Measurements from ENCODE around the gene ERI3. TPM values are rescaled to one million over a fixed set of nuclear protein-coding genes. Genes with fewer than 3 reads are reported as not detected.

The ERI3 gene
- total and polyA plus RNA-seq, 9 of the 15 experiments (the other 6 are each of a cell fraction or from before 2014, with no cell fraction given) = 47.8 to 93.4 (median 67.2) TPM

- TF ChIP-seq SFPQ (IDR thresholded peaks at IDR 0.05; ENCODE audit: low read depth, low read length) = no peak
- 0 out of 2 replicates have a peak, but pooled peaks have one; percentile 13 for TF ChIP-seq RFX7 (CRISPR knock-in tag; IDR thresholded peaks at IDR 0.05)
- TF ChIP-seq FOXA3 (CRISPR knock-in tag; conservative IDR thresholded peaks at IDR 0.05 in 1 of 2, IDR thresholded peaks at IDR 0.05 in 1 of 2) = peak; percentile 94 to 95
- no peak for TF ChIP-seq USF2 (CRISPR knock-in tag; IDR thresholded peaks at IDR 0.05)
- TF ChIP-seq, protein P1, sequence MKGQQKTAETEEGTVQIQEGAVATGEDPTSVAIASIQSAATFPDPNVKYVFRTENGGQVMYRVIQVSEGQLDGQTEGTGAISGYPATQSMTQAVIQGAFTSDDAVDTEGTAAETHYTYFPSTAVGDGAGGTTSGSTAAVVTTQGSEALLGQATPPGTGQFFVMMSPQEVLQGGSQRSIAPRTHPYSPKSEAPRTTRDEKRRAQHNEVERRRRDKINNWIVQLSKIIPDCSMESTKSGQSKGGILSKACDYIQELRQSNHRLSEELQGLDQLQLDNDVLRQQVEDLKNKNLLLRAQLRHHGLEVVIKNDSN (CRISPR knock-in tag; IDR thresholded peaks at IDR 0.05) = peak; percentile 64
- no peak for TF ChIP-seq HDAC8 (tag; IDR thresholded peaks at IDR 0.05)
- TF ChIP-seq SREBF1 (IDR thresholded peaks at IDR 0.05; ENCODE audit: borderline replicate concordance, low read depth, low read length) = no peak
- TF ChIP-seq, protein P2, sequence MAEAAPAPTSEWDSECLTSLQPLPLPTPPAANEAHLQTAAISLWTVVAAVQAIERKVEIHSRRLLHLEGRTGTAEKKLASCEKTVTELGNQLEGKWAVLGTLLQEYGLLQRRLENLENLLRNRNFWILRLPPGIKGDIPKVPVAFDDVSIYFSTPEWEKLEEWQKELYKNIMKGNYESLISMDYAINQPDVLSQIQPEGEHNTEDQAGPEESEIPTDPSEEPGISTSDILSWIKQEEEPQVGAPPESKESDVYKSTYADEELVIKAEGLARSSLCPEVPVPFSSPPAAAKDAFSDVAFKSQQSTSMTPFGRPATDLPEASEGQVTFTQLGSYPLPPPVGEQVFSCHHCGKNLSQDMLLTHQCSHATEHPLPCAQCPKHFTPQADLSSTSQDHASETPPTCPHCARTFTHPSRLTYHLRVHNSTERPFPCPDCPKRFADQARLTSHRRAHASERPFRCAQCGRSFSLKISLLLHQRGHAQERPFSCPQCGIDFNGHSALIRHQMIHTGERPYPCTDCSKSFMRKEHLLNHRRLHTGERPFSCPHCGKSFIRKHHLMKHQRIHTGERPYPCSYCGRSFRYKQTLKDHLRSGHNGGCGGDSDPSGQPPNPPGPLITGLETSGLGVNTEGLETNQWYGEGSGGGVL (CRISPR knock-in tag; IDR thresholded peaks at IDR 0.05) = no peak
- TF ChIP-seq MTA2 (IDR thresholded peaks at IDR 0.05; ENCODE audit: low read depth) = peak; percentile 90
- peak; percentile 51; the same call in 1 of the 2 replicates for TF ChIP-seq ZNF175 (CRISPR knock-in tag; IDR thresholded peaks at IDR 0.05; ENCODE audit: low read depth)
- 0 out of 2 replicates have a peak, but pooled peaks have one; percentile 75 for TF ChIP-seq CHAMP1 (IDR thresholded peaks at IDR 0.05)
- peak; percentile 36; the same call in 1 of the 2 replicates for TF ChIP-seq RBFOX2 (IDR thresholded peaks at IDR 0.05; ENCODE audit: low read depth, low read length)
- no peak for TF ChIP-seq BRCA1 (IDR thresholded peaks at IDR 0.05)
- TF ChIP-seq BRCA1 (CRISPR knock-in tag; IDR thresholded peaks at IDR 0.05) = no peak
- TF ChIP-seq, protein P3, sequence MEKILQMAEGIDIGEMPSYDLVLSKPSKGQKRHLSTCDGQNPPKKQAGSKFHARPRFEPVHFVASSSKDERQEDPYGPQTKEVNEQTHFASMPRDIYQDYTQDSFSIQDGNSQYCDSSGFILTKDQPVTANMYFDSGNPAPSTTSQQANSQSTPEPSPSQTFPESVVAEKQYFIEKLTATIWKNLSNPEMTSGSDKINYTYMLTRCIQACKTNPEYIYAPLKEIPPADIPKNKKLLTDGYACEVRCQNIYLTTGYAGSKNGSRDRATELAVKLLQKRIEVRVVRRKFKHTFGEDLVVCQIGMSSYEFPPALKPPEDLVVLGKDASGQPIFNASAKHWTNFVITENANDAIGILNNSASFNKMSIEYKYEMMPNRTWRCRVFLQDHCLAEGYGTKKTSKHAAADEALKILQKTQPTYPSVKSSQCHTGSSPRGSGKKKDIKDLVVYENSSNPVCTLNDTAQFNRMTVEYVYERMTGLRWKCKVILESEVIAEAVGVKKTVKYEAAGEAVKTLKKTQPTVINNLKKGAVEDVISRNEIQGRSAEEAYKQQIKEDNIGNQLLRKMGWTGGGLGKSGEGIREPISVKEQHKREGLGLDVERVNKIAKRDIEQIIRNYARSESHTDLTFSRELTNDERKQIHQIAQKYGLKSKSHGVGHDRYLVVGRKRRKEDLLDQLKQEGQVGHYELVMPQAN (IDR thresholded peaks at IDR 0.05; ENCODE audit: borderline replicate concordance) = 0 out of 2 replicates have a peak, but pooled peaks have one; percentile 44
- no peak for TF ChIP-seq ZNF436 (CRISPR knock-in tag; IDR thresholded peaks at IDR 0.05)
Observed at GRCh38 chr1:44290250-44291094, 64.6 kb downstream of the ERI3 start (continued).
